IPS DF 4.7 (cell line): Measurements from ENCODE around the gene EHD4.

Source experiments
- DNase-seq: peaks from one replicate; pipeline ENCODE4 v3.0.0-alpha.2; 2013; ENCODE audit warnings: low spot score; ENCODE audit errors: extremely low read depth

Gene EHD4

DNA sequence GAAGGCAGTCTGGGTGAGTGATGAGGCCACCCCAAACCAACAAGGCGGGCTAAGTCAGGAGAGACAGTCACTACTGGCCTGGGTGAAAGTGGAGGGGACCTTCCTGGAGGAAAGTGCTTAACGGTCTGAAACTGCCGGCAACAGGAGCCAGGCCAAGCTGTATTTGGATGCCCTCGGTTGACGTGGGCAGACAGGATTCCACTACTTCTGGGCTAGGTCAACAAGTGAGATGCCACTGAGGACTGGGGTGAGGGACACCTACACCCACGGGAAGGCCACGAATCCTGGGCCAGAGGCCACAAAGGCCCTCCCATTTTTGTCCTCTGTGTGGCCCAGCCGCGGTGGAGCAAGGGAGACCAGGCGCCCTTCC is 90.8 kb downstream of the EHD4 start:
- no peak for DNase-seq

DNA sequence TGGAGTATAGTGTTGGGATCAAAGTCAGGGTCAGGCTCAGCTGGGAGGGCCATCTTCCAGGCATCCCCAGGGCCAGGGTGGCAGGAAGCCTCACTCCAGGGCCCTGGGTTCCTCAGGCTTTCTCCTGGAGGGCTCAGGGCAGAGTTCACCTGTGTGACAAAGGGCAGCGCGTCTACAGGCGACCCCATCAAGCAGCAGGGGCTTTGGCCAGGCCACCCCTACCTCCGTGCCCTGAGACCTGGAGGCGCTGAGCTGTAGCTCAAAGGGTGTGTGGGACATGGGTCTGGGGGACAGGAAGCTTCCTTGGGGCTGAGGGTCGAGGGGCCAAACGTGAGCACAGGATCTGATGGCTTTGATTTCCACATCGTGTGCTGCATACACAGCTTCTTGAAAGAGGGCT is 91.3 kb downstream of the EHD4 start:
- DNase-seq: no peak

DNA sequence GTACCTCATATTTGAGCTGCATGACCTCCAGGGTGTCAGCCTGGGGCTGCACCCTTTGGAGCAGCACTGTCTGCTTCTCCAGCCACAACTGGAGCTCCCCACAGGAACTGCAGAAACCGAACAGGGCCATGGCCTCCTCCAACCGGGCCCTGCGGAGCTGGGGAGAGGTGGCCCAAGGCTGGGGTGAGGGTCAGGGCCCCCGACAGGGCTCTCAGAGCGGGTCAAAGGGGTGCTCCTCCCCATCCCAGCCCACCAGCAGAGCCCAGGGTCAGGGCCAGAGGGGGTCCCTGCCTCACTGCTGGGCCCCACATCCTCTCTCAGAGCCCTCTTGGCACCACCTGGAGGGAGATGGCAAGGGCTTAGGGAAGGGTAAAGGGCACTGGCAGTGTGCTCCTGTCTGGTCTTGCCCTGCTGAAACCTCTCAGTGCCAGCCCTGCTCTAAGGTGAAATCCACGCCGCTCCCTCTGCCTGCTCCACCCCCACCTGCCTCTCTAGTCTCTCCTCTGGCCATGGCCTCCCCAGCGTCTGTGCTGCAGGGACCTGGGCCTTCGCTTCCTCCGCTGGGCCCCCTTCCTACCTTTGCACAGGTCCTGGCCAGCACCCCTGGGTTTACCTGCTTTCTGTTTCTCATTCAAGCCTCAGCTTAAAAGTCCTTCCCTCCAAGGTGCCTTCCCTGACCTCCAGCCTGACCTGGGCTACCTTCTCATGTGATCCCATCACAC is 92.0 kb downstream of the EHD4 start:
- DNase-seq: no peak

DNA sequence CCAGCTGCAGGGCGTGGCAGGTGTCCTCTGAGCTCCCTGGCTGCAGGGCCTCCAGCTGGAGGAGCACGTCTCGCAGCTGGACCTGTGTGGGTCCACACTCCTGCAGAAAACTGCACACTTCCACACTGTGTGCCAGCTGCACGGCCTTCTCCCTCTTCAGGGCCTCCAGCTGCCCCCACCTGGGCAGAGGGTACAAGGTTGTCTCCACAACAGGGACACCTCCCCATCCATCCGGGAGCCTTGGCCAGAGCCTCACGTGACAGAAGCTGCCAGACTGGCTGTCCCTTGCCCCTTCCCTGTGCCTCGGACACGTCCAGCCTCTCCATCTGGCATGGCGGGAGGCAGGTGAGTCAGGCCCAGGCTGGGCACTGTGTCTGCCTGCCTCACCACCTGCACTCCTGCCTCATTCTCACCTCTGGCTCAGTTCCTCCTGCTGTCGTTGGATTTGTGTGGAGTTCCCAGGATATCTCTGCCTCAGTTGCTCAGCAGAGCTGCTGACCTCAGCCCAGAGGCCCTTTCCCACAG is 93.0 kb downstream of the EHD4 start:
- DNase-seq: no peak

DNA sequence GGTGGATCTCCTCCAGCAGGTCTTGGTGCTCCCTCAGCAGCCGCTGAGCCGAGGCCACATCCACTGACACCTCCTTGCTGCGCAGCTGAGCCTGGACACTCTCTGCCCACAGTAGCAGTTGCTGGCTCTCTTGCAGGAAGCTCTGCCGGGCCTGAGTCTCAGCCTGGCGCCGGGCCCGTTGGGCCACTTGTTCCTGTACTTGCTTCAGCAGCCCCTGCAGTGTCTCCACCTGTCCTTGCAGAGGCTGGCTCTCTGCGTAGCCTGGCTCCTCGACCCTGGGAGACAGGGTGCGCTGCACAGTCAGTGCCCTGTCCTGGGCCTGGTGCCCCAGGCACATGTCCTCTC is 94.0 kb downstream of the EHD4 start:
- no peak for DNase-seq

DNA sequence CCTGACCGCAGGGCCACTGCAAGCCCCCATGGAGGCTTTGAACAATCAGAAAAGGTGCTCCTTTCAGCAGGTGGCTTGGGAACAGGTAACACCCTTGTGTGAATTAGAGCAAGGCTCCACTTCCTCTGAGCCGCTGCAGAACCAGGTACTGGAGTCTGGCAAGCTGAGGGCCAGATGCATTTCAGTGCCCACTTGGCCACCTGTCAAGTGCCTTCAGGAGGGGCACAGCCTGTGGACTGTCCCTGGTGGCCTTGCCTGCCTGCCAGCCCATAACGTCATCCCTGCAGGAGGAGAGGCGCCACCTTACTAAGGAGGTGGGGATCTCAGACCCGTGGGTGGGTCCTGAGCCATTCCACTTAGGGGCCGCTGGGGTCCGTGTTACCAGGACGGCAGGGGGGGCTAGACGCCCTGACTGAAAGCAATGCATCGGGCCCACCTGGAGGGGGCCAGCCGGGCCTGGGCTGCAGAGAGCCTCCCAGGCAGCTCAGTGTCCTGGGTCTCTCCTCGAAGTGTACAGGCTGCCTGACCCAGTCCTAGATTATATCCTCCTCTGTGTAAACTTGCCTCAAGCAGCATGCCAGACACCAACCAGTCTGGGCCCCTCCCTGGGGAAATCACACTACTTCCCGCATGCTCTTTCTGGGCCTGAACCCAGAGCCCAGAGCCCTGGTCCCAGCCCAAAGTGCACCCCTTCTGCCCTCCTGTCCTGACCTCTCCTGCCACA is 94.6 kb downstream of the EHD4 start:
- no peak for DNase-seq

DNA sequence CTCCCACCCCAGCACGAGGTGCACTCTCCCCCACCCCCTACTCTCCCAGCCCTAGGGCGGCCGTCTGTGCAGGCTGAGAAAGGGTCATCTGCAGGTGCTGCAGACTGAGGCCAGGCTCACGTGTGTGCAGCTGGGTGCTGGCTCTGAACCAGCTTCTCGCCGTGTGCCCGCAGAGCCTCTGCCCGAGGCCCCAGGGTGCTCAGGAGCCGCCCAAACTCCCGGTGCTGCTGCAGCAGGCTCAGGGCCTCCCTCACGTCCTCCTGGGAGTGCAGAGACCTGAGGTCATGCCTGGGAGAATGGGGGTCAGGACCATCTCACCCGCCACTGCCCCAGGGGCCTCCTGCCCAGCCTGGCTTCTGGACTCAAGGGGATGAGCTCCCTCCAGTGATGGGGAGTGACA is 95.7 kb downstream of the EHD4 start:
- DNase-seq: no peak

DNA sequence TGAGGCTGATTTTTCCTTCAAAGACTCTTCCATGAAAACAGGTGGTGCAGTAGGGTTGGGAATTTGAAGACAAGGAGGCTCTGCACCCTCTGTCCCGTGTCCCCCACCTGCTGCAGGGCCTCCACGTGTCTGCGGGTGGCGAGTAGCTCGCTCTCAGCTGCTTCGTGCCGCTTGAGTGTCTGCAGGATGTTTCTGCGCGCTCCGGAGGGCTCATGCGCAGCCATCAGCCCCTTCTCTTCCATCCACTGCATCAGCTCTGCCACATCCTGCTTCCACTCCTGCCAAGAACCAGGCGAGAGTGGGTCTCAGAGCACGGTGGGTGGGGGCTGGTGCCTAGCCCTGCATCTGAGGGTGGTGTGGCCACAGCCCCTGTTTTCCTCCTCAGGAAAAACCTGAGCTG is 96.3 kb downstream of the EHD4 start:
- DNase-seq: no peak

DNA sequence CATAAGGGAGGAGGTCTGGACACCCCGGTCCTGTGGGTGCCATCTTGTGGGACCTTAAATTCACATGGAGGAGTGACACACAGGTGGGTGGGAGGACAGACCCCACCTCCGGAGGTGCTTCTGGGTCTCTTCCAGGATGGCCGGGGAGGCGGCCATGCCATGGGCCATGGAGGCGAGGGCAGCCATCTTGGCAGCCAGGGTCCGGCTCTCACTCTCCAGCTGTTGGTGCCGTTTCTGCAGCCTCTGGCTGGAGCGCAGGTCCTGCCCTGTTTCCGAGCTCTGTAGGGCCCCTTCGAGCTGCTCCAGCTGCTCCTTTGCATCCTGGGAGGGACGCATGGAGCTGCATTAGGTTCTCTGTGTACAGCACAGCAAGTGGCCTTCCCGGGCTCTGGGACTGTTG is 97.6 kb downstream of the EHD4 start:
- DNase-seq: no peak

DNA sequence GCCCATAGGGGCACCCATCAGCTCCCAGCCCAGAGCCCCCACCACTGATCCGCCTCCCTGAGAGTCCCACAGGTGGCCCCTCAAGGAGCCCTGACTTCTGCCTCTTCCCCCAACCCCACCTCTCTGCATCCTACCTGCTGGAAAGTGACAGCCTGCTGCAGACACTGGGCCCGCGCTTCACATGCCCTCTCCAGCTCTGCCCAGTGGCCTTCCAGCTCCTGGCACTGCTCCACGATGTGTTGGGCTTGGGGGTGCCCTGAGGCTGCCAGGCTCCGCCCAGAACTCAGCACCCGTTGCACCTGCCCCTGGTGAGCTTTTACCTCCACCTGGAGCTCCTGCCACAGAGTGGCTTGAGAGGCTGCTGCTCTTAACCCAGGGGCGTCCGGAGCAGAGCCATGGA is 98.6 kb downstream of the EHD4 start:
- no peak for DNase-seq

DNA sequence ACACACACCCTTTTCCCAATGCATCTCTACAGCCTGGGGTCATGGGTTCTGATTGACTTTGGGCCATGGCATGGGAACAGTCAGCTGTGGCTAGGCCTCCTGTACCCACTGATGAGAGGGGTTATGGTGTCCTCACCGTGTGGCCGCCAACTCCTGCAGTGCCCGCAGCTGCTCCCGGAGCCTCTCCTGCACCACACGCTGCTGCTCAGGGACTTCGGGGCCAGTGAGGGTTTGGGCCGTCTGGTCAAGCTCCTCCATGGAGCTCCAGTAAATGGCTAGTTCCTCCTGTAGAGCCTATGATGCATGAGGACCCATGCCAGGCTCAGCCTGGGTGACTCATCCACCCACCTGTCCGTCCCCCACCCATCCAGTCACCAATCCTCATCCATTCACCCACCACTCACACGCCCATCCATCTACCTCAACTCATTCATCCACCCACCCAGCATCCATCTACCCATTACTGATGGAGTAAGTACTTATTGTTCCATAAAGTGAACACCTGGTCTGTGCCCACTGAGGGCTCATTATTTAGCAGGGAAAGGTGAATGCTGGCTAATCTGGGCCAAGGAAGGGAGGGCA is 100.1 kb downstream of the EHD4 start:
- DNase-seq: no peak

DNA sequence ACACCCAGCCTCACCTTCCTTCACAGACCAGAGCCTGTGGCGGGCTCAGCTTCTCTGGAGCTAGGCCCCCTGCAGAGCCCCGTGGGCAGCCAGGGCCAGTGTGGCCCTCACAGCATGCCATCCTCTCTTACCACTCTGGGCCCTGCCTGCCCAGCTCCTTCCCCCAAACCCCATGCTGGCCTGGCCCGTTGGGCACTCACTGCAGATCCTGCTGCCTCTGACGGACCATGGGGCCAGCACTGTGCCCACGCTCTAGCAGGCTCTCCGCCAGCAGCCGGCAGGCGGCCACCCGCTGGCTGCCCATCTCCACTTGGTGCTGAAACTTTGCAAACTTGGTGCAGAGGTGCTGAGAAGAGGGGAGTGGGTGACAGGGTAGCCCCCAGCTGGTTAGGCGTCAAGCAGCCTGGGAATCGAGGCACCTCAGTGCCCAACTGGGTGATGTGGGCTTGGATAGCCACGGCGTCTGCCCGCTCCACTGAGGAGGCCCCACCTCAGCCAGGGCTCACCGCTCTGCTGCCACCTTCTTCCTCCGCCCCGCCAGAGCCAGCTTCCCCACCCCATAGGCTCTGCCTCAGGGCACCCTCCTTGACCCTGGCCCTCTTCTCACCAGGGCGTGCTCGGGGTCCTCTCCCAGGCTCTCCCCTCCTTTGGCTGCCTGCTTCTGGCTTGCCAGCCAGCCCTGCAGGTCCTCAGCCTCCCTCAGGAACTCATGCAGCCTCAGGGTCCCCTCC is 101.0 kb downstream of the EHD4 start:
- DNase-seq: no peak

DNA sequence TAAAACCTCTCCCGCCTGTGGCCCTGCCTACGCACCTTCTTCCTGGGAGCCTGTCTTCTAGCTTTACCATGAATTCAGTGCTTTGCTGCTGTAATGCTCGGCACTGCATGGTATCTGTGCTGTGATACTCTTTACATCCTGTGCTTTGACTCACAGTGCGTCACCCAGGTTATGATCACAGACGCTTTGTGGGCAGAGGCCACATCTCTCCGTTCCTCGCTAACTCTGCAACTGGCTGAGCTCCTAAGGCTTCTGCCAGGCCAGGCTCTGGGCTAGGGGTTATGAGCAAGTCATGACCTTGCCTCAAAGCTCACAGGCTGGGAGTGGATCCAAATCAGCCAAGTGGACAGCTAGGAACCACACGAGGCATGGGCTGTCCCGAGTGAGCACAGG is 101.7 kb downstream of the EHD4 start:
- no peak for DNase-seq

DNA sequence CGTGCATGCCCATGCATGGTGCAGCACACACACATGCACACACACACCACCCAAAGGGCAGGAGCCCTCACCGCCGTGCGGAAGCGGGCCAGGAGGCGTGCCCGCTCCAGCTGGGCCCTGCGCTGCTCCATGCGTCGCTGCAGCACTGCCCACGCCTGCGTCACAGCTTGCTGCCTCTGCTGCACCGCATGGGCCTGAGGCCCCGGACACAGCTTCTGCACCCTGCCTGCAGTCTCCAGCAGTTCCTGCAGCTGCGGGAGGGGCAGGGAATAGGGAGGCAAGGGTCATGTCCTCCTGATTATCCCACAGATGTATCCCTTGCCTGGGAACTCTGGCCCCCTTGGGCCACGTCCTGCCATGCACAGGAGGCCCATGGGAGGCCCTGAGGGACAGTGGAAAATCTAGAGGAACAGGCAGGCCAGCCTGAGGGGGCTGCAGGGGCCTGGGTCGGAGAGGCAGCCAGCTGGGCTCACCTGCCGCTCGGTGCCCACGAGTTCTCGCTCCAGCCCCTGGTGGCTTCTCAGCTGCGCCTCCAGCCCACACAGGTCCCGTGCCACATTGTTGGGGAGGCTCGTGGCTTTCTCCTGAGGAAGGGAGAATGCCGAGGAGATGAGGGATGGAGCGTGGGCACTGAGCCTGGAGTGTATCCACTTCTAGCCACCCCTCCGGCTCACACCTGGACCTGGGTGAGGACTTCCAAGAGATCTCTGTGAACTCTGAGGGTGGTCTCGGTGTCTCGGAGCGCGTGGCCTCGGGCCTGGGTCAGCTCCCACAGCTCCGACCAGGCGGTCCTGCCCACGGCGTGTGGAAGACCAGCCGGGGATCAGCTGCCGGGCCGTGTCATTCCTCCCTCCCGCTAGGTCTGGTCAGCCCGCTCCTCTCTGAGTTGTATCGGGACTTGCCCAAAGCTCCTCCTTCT is 102.3 kb downstream of the EHD4 start:
- no peak for DNase-seq

DNA sequence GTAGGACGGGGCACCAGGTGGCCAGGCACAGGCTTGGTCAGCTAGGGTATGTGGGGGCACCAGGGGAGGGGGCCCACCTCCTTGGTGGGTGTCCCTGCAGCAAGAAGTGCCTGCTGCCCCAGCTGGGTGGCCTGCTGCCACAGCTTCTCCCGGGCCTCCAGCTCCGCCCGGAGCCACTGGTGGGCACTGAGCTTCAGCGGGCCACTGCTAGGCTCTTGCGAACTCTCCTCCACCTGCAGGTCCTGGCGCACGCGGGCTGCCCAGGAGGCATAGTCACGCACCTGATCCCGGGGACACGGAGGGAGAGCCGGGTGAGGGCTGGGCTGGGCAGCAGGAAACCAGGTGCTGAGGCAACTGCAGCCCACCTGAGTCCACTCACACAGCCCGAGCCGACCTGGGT is 104.0 kb downstream of the EHD4 start:
- DNase-seq: no peak

DNA sequence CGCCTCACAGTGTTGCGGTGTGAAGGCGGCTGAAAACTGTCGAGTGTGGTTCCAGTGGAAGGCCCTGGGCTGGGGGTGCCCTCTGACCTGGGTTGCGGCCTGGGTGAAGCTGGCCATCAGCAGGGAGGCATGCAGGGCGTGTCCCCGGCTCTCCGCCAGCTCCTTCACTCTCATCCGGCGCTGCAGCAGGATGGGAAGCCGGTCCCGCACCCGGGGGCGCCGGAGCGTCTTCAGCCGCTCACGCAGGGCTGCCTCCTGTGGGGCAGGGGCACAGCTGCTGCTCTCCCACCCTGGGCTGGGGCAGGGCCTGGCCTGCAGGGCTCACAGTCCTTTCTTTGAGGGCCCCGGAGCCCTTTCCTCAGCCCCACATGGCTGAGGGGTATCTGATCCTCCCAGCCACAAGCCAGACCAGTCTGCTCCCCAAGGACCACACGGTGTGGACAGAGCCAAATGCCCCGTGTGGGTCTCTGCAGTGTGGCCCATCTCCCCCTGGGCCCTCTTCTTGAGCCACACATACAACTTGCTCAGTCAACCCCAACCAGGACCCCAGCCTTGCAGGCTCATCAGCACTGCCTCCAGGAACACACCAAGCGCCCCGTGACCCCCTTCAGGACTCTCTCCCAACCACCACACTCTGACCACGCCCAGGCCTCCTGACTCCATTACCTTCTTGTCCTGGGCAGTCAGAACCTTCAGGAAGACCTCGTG is 105.3 kb downstream of the EHD4 start:
- no peak for DNase-seq

DNA sequence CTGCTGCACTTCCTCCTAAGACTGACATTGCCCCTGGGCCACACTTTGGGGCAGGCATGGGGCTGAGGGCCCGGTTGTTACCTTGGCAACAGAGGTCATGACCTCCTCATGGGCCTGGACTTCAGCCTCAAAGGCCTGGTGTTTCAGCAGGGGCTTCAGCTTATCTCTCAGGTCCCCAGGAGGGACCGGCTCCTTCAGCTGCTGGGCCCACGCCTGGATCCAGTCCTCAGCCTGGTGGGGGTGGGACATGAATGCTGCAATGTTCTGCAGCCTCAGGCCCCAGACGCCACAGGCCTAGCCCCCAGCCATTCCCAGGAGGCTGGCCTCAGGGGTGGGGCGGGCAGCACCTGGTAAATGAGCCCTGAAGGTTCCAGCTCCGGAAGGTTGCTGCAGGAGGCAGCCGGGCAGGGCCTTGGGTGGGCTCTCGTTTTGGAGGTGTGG is 106.1 kb downstream of the EHD4 start:
- no peak for DNase-seq

DNA sequence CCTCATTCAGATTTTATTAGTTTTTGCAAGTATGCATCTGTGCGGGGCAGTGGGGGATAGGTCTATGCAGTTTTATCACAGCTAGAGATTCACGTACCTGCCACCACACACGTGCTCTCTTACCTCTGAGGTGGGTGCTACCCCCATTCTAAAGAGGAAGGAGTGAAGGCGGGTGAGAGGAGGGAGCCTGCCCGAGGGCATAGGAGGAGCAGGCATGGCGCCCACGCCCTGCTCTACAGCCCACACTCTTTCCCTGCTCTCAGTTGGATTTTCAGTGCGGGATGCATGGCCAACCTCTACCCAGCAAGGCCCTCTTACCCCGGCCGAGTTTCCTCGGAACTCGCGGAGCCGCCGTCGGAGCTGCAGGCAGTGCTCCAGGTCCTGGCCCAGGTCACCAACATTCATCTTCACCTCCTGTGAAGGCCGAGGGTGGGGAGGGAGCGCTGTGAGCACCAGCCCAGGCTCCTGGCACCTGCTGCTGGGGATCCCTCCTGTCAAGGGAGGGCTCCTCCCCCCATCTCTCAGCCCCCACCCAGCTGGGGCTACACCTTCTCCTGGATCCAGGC is 106.8 kb downstream of the EHD4 start:
- DNase-seq: no peak

DNA sequence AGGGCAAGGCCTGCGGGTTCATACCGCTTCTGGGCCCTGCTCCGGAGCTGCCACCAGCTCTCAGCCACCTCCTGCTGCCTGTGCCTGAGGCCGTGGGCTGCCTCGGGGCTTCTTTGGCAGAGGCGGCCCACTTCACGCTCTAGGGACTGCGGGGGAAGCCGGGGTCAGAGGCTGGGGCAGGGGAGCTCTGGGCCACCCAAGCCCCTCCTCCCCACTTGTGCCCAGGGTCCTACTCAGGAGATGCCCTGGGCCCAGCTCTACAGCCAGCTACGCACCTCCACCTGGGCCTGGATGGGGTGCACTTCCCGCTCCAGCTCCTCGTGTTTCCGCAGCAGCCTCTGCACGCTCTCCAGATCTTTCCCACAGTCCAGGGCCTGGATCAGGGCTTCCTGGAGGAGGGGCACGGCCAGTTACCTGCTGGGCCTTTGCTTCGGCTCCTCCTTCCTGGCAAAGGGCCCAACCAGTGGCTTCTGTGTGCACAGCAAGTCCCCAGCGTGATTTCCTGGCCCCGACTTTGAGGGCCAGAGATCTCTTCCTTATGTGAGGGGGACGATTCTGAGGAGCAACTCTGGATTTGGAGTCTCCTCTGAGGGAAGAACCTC is 109.7 kb downstream of the EHD4 start:
- DNase-seq: no peak
